ENCODE results near the gene ADCY3.

DNA sequence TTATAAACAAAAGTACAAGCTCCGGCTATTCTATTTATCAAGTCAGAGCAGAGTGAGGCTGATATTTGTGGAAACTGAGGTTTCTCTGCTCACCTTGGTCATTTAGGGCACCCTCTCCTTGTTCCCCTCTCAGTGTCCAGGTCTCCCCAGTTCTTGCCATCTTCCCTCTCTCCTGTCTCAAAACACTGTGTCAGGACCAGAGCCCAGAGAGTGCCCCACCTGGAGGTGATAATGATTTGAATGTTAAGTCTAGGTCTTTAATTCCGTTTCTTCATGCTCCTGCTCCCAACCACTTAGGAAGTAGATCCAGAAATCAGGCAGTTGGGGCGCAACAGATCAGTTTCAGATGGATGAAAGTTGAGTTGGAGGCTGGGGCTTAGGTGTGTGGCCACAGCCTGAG is 9.2 kb upstream of the ADCY3 start:
- TF ChIP-seq, protein P1, sequence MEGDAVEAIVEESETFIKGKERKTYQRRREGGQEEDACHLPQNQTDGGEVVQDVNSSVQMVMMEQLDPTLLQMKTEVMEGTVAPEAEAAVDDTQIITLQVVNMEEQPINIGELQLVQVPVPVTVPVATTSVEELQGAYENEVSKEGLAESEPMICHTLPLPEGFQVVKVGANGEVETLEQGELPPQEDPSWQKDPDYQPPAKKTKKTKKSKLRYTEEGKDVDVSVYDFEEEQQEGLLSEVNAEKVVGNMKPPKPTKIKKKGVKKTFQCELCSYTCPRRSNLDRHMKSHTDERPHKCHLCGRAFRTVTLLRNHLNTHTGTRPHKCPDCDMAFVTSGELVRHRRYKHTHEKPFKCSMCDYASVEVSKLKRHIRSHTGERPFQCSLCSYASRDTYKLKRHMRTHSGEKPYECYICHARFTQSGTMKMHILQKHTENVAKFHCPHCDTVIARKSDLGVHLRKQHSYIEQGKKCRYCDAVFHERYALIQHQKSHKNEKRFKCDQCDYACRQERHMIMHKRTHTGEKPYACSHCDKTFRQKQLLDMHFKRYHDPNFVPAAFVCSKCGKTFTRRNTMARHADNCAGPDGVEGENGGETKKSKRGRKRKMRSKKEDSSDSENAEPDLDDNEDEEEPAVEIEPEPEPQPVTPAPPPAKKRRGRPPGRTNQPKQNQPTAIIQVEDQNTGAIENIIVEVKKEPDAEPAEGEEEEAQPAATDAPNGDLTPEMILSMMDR (IDR thresholded peaks at IDR 0.05), result no peak
- no peak for TF ChIP-seq POLR2AphosphoS5 (IDR thresholded peaks at IDR 0.05)

All from breast epithelium (tissue), 3 donors.